NCI-H2029 (cell line): ENCODE data around the gene PIK3CB.
A peak's percentile ranks its signal among the peaks of the same experiment; 100 is the strongest.
"Not testable (repeated sequence)": the region's sequence is repeated elsewhere in the genome, so short reads cannot be mapped to it uniquely, and the experiment has no call there.

ENCODE experiments used
- DNase-seq: peaks from one replicate; lab custom pipeline; 2025; lab: John Stamatoyannopoulos, UW

Gene PIK3CB

DNA sequence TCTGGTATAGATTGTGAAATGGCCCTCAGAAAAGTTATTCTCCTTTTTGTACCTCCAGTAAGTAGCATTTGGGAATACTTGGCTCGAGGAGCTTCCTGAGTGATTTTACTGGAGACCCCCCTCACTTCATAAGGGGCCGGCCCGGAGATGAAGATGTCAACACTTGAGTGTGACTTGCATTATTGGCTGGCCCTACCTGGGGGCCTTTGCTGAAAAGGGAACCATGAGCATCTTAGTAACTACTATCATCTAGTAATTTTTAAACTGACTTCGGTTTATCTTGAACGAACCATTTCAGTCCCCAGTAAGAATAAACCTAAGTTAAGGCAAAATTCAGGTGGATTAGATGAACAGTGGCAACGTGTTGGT lies 224.8 kb downstream of the PIK3CB start:
- DNase-seq = no peak

- peak; percentile 27 for DNase-seq
These were observed 226.2 kb downstream of the PIK3CB start, which contains the start of gene FAIM for GRCh38 chr3:138608322-138609135. TSS of gene FAIM (plus strand) at chr3:138608771. CDS start at chr3:138619727, 10,956 bp downstream.

DNA sequence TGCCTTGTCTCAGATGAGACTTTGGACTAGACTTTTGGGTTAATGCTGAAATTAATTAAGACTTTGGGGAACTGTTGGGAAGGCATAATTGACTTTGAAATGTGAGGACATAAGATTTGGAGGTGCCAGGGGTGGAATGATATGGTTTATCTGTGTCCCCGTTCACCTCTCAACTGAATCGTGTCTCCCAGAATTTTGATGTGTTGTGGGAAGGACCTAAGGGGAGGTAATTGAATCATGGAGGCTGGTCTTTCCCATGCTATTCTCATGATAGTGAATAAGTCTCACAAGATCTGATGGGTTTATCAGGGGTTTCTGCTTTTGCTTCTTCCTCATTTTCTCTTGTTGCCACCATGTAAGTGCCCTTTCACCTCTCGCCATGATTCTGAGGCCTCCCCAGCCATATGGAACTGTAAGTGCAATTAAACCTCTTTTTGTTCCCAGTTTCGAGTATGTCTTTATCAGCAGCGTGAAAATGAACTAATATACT lies 230.6 kb downstream of the PIK3CB start:
- not testable (repeated sequence) for DNase-seq
